Sigmoid colon (tissue), 4 donors: Measurements from ENCODE around the gene FUT8.

ENCODE experiments used
- POLR2AphosphoS5 ChIP-seq, 4 donors: sonication (generic); formaldehyde crosslinking; IDR thresholded peaks; one replicate each; pipeline ENCODE4 v1.6.1; 2017; ENCODE audit warnings: antibody characterized with exemption in 4 of 4
- TF ChIP-seq, protein P1 (sequence below), 4 experiments: fragments of 450-650 bp in 3 of 4; fragments of 200-600 bp in 1 of 4; IDR thresholded peaks; one replicate each; pipeline ENCODE4 v1.5.1; 2016 to 2019; ENCODE audit warnings: antibody characterized with exemption in 4 of 4, mild to moderate bottlenecking in 3 of 4, moderate library complexity in 2 of 4

DNA sequence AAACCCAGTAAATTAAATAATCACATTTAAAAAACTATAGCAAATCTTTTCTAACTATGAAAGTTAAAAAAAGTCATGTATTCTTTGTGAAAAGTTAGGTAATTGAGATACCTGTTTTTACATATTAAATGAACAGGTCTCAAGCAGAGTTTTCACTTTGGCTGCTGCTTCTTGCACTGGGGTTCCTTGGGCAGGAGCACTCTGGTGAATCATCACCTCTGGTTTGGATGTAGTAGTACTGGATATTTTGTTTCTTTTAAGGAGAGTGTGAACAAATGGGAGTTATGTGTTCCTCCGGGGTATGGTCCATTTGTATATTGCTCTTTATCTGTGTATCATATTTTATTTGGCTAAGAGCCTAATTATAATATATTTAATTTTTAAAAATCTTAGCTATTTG is 82.7 kb downstream of the FUT8 start:
- no peak for TF ChIP-seq POLR2AphosphoS5 (IDR thresholded peaks at IDR 0.05)
- TF ChIP-seq, protein P1, sequence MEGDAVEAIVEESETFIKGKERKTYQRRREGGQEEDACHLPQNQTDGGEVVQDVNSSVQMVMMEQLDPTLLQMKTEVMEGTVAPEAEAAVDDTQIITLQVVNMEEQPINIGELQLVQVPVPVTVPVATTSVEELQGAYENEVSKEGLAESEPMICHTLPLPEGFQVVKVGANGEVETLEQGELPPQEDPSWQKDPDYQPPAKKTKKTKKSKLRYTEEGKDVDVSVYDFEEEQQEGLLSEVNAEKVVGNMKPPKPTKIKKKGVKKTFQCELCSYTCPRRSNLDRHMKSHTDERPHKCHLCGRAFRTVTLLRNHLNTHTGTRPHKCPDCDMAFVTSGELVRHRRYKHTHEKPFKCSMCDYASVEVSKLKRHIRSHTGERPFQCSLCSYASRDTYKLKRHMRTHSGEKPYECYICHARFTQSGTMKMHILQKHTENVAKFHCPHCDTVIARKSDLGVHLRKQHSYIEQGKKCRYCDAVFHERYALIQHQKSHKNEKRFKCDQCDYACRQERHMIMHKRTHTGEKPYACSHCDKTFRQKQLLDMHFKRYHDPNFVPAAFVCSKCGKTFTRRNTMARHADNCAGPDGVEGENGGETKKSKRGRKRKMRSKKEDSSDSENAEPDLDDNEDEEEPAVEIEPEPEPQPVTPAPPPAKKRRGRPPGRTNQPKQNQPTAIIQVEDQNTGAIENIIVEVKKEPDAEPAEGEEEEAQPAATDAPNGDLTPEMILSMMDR (IDR thresholded peaks at IDR 0.05) = no peak
